ENCODE measurements around the gene PARVA.

GRCh38 chr11:12512826-12513395 lies 135.5 kb downstream of the PARVA start:
- no peak for TF ChIP-seq CTCF (IDR thresholded peaks at IDR 0.05)
- no peak for TF ChIP-seq POLR2A (IDR thresholded peaks at IDR 0.05)
- TF ChIP-seq EP300 (IDR thresholded peaks at IDR 0.05) = no peak

Data from sigmoid colon (tissue), 4 donors.